K562 (cell line): ENCODE measurements around the gene SLC6A4. TPM values are rescaled to one million over a fixed set of nuclear protein-coding genes. Genes with fewer than 3 reads are reported as not detected.

Experiments used
- ATAC-seq: fragments of 200-7000 bp; cut with Tn5 transposase; 3 replicates; pipeline ENCODE4 v1.9.1; 2020; ENCODE audit warnings: moderate library complexity
- BruUV-seq: library from RNA; stranded (reverse); fragments of 400-500 nt; replicated peaks from 2 replicates; lab custom pipeline; 2021; lab: Mats Ljungman, UMichigan
- CTCF ChIA-PET: fragments of 300-600 bp; formaldehyde crosslinking; extraction: SDS; loops from one replicate; lab custom pipeline; 2021; ENCODE audit warnings: low intra/inter-chr PET ratio; lab: Yijun Ruan, JAX
- POLR2A ChIA-PET: fragments of 300-600, 350-650 bp; sonication (Branson Sonifier 250); formaldehyde crosslinking; extraction: SDS; loops from one replicate; lab custom pipeline; 2021; ENCODE audit warnings: antibody characterized with exemption, inconsistent platforms; lab: Yijun Ruan, JAX
- DNase-seq, 4 experiments: peaks; one replicate each; pipeline versions ENCODE4 v3.0.0 to v3.0.0-alpha.2; 2011 to 2018; ENCODE audit warnings: low spot score in 3 of 4, mixed read lengths in 3 of 4; ENCODE audit errors: extremely low read depth in 1 of 4
- FAIRE-seq: peaks from 2 replicates; lab custom pipeline; 2011; peaks lifted over from hg19 to GRCh38; lab: Jason Lieb, UNC
- H2AFZ ChIP-seq: 2 replicates; pipeline ENCODE4 v1.6.0; 2011; ENCODE audit warnings: low read depth, low read length, control low read depth, inconsistent platforms
- H3K27ac ChIP-seq: fragments of 200-600 bp; 3 replicates; pipeline ENCODE4 v1.8.0; 2011; ENCODE audit warnings: low read depth, mild to moderate bottlenecking, control low read depth, inconsistent platforms, low read length, moderate library complexity, mixed read lengths; ENCODE audit errors: extremely low read depth
- H3K27me3 ChIP-seq, 2 experiments: fragments of 300-600 bp in 1 of 2; 2 replicates in 1 of 2; 3 replicates in 1 of 2; pipeline versions ENCODE4 v1.6.0 to v1.8.0; 2011; ENCODE audit warnings: inconsistent platforms in 2 of 2, low read length in 2 of 2, mild to moderate bottlenecking in 1 of 2, mixed read lengths in 1 of 2, moderate library complexity in 1 of 2; ENCODE audit not compliant: control insufficient read depth in 2 of 2, insufficient read depth in 2 of 2
- H3K36me3 ChIP-seq: fragments of 300-600 bp; 3 replicates; pipeline ENCODE4 v1.8.0; 2011; ENCODE audit warnings: mild to moderate bottlenecking, low read length, inconsistent platforms; ENCODE audit not compliant: control insufficient read depth, insufficient read depth
- H3K4me1 ChIP-seq, 2 experiments: fragments of 200-600 bp in 1 of 2; replicated peaks in 1 of 2; 2 replicates in 1 of 2; 3 replicates in 1 of 2; pipeline versions ENCODE4 v1.5.1 to v1.8.0; 2011; ENCODE audit warnings: inconsistent platforms in 2 of 2, low read length in 2 of 2, mild to moderate bottlenecking in 1 of 2, mixed read lengths in 1 of 2, moderate library complexity in 1 of 2; ENCODE audit not compliant: control insufficient read depth in 2 of 2, insufficient read depth in 2 of 2
- H3K4me2 ChIP-seq: 2 replicates; pipeline ENCODE4 v1.6.1; 2011; ENCODE audit warnings: low read length, control low read depth, inconsistent platforms, mixed read lengths; ENCODE audit not compliant: insufficient read depth
- H3K4me3 ChIP-seq: fragments of 200-600 bp; sonication (generic), shearing (Covaris generic); 2 replicates; pipeline ENCODE4 v1.5.1; 2016; ENCODE audit warnings: control low read depth, inconsistent platforms
- H3K79me2 ChIP-seq: fragments of 200-600 bp; 3 replicates; pipeline ENCODE4 v1.8.0; 2011; ENCODE audit warnings: low read length, inconsistent platforms; ENCODE audit not compliant: control insufficient read depth, insufficient read depth
- H3K9ac ChIP-seq, 2 experiments: 2 replicates each; pipeline versions ENCODE4 v1.6.0 to v1.6.1; 2011; ENCODE audit warnings: low read depth in 2 of 2, low read length in 2 of 2, control low read depth in 1 of 2, inconsistent platforms in 1 of 2, mild to moderate bottlenecking in 1 of 2, mixed read lengths in 1 of 2; ENCODE audit not compliant: insufficient read depth in 1 of 2
- H3K9me1 ChIP-seq: one replicate; pipeline ENCODE4 v1.6.0; 2011; ENCODE audit warnings: inconsistent platforms, mild to moderate bottlenecking, low read length, moderate library complexity; ENCODE audit not compliant: control insufficient read depth, insufficient read depth
- H3K9me3 ChIP-seq: replicated peaks from 2 replicates; pipeline ENCODE4 v1.5.1; 2011; ENCODE audit warnings: low read depth, low read length, inconsistent platforms; ENCODE audit not compliant: control insufficient read depth, insufficient read depth
- H4K20me1 ChIP-seq: replicated peaks from 2 replicates; pipeline ENCODE4 v1.6.1; 2011; ENCODE audit warnings: low read length, inconsistent platforms, mixed read lengths; ENCODE audit not compliant: control insufficient read depth, insufficient read depth
- CHD1 ChIP-seq: fragments of 200-600 bp; sonication (generic); IDR thresholded peaks from one replicate; pipeline ENCODE4 v1.6.1; 2012; ENCODE audit warnings: mild to moderate bottlenecking, moderate library complexity, low read length, inconsistent platforms
- DDX20 ChIP-seq: fragments of 450-650 bp; IDR thresholded peaks from 2 replicates; pipeline ENCODE4 v1.6.1; 2016; ENCODE audit warnings: missing genetic modification characterization, low read depth, mild to moderate bottlenecking, missing compliant biosample characterization, moderate library complexity
- ETS2 ChIP-seq: IDR thresholded peaks from 2 replicates; pipeline ENCODE4 v1.6.1; 2016; ENCODE audit warnings: borderline replicate concordance, missing genetic modification characterization, mild to moderate bottlenecking, moderate library complexity, missing compliant biosample characterization; ENCODE audit not compliant: poor library complexity, severe bottlenecking
- RAD21 ChIP-seq, 2 experiments: fragments of 250-450 bp in 1 of 2; fragments of 450-650 bp in 1 of 2; sonication (Bioruptor Pico) in 1 of 2; formaldehyde crosslinking in 1 of 2; IDR thresholded peaks in 1 of 2; conservative IDR thresholded peaks in 1 of 2; 2 replicates each; pipeline versions ENCODE4 v1.4.0 to v1.8.0; 2020 to 2022; ENCODE audit warnings: mild to moderate bottlenecking in 2 of 2, moderate library complexity in 1 of 2
- REST ChIP-seq, 2 experiments: fragments of 450-650 bp; formaldehyde crosslinking in 1 of 2; IDR thresholded peaks; 2 replicates each; pipeline versions ENCODE4 v1.4.0 to v1.6.1; 2014 to 2020; ENCODE audit warnings: mild to moderate bottlenecking in 2 of 2, borderline replicate concordance in 1 of 2, low read depth in 1 of 2
- SMC3 ChIP-seq: conservative IDR thresholded peaks from 2 replicates; pipeline ENCODE4 v1.6.1; 2011; ENCODE audit warnings: low read depth, low read length, improper control_type of control experiment; ENCODE audit not compliant: insufficient read depth
- STAT5A ChIP-seq: IDR thresholded peaks from 2 replicates; pipeline ENCODE4 v1.6.1; 2012; ENCODE audit warnings: low read length, inconsistent platforms, borderline replicate concordance
- ZNF174 ChIP-seq: fragments of 250-450 bp; sonication (Bioruptor Pico); IDR thresholded peaks from 2 replicates; pipeline ENCODE4 v1.4.0; 2020; ENCODE audit warnings: mild to moderate bottlenecking
- ZNF354B ChIP-seq: fragments of 250-450 bp; sonication (Bioruptor Pico); IDR thresholded peaks from 2 replicates; pipeline ENCODE4 v1.4.0; 2020
- ZNF696 ChIP-seq: fragments of 250-450 bp; sonication (Bioruptor Pico); conservative IDR thresholded peaks from 2 replicates; pipeline ENCODE4 v1.4.0; 2020; ENCODE audit warnings: mild to moderate bottlenecking, moderate library complexity
- in situ Hi-C: fragments of 300-500 bp; cut with MboI; formaldehyde crosslinking; loops from 4 replicates; pipeline ENCODE4 v1.15.0; 2018; ENCODE audit warnings: inconsistent platforms, mixed read lengths
- intact Hi-C: fragments of 100-400 bp; cut with micrococcal nuclease; formaldehyde crosslinking; loops from 2 replicates; pipeline ENCODE4 v1.14.2; 2022
- polyA plus RNA-seq, 8 experiments: library from polyadenylated mRNA; depleted of rRNA in 4 of 8; stranded (reverse) in 5 of 8; unstranded in 3 of 8; fragments of >200 nt; fragmentation: Nextera tagmentation in 2 of 8; fragmentation: Illumina TruSeq in 1 of 8; extraction: Ambion mirVana in 2 of 8; extraction: Trizol in 1 of 8; gene quantifications; 2 replicates each; pipeline versions ENCODE4 v1.2.1 to v1.2.3, GENCODE V29; 2011 to 2014; ENCODE audit warnings: inconsistent platforms in 1 of 8, missing spikeins in 1 of 8
- total RNA-seq, 7 experiments: library from RNA; depleted of rRNA in 6 of 7; stranded (reverse); fragments of >200 nt in 6 of 7; fragmentation: Illumina TruSeq in 2 of 7; extraction: Trizol in 2 of 7; gene quantifications; 2 replicates each; pipeline versions ENCODE4 v1.2.1 to v1.2.3, GENCODE V29; 2011 to 2021; ENCODE audit warnings: low replicate concordance in 1 of 7
- TF ChIP-seq, protein P1 (sequence below), 3 experiments: IDR thresholded peaks in 2 of 3; conservative IDR thresholded peaks in 1 of 3; 2 replicates each; pipeline ENCODE4 v1.5.1; 2011 to 2012; ENCODE audit warnings: low read length in 3 of 3, mild to moderate bottlenecking in 3 of 3, control low read depth in 2 of 3, improper control_type of control experiment in 1 of 3, inconsistent platforms in 1 of 3, low read depth in 1 of 3, mixed read lengths in 1 of 3, moderate library complexity in 1 of 3; ENCODE audit not compliant: insufficient read depth in 2 of 3

SLC6A4 gene
- total and polyA plus RNA-seq, 9 of the 15 experiments (the other 6 are each of a cell fraction or from before 2014, with no cell fraction given) = 0.05 to 0.09 (median 0.07) TPM; not detected in 6

DNA sequence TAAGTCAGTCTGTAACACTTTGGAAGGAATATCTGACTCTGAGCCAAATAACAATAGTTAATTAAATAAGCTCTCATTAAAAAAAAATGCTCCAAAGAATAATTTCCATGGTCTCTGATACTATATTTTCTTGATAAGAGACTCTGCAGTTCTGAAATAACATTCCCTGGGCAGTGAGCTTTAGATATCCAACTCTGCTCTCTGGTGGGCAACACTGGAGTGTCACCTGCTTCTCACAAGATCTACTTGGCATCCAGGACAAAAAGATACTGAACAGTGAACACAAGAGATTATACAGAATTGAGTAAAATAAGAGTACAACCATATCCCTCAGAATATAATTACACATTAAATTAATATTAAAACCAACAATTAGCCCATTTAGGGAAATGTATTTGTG is 42.5 kb upstream of the SLC6A4 start:
- DNase-seq (peak in 1 of 4 experiments; percentile 39), ATAC-seq (peak; percentile 73), FAIRE-seq (peak; percentile 70)
- H3K36me3 ChIP-seq = peaks cover 87% of the 10 kb centered on the region
- no peaks in the 10 kb centered on the region for H3K27me3 ChIP-seq
- H3K4me3 ChIP-seq = no peak overlapping the region
- H4K20me1 ChIP-seq = no peaks in the 10 kb centered on the region
- no TSS peak for BruUV-seq
- H3K4me1 ChIP-seq = no peaks in the 10 kb centered on the region
- no peaks in the 10 kb centered on the region for H3K79me2 ChIP-seq
- H3K9ac ChIP-seq = no peak overlapping the region
- H3K9me1 ChIP-seq = no peaks in the 10 kb centered on the region
- H2AFZ ChIP-seq = no peak overlapping the region
- no peak overlapping the region for H3K27ac ChIP-seq
- POLR2A ChIA-PET = no interaction called here
- H3K4me2 ChIP-seq = no peak overlapping the region
- H3K9me3 ChIP-seq = no peaks in the 10 kb centered on the region
- intact Hi-C loops = loop anchor here (1.0 to 10.0 kb wide), 3 partner anchors 57 to 174 kb away; partner anchors contain the start of gene TMIGD1
- in situ Hi-C loops = loop anchor here (10.0 kb wide), 1 partner anchor 163 kb away; the partner anchor contains the start of gene NSRP1
- CTCF ChIA-PET = interaction anchor here (1.1 to 3.4 kb wide), 4 partner anchors 59 to 638 kb away, joined by 3 to 27 read pairs (median 14); no protein-coding TSS in a partner anchor
- TF ChIP-seq RAD21 (CRISPR knock-in tag; conservative IDR thresholded peaks at IDR 0.05 in 1 of 2, IDR thresholded peaks at IDR 0.05 in 1 of 2) = peak; percentile 61 to 71
- 0 out of 2 replicates have a peak, but pooled peaks have one; percentile 23 for TF ChIP-seq SMC3
- no peak for TF ChIP-seq ETS2
- no peak for TF ChIP-seq ZNF696
- no peak for TF ChIP-seq ZNF174 (CRISPR knock-in tag)
- TF ChIP-seq REST (IDR thresholded peaks at IDR 0.05; ENCODE audit: borderline replicate concordance) = peak; percentile 75
- no peak for TF ChIP-seq REST (CRISPR knock-in tag; IDR thresholded peaks at IDR 0.05; ENCODE audit: low read depth)
- TF ChIP-seq CHD1 = no peak
- no peak for TF ChIP-seq STAT5A
- TF ChIP-seq DDX20 = no peak
- TF ChIP-seq, protein P1, sequence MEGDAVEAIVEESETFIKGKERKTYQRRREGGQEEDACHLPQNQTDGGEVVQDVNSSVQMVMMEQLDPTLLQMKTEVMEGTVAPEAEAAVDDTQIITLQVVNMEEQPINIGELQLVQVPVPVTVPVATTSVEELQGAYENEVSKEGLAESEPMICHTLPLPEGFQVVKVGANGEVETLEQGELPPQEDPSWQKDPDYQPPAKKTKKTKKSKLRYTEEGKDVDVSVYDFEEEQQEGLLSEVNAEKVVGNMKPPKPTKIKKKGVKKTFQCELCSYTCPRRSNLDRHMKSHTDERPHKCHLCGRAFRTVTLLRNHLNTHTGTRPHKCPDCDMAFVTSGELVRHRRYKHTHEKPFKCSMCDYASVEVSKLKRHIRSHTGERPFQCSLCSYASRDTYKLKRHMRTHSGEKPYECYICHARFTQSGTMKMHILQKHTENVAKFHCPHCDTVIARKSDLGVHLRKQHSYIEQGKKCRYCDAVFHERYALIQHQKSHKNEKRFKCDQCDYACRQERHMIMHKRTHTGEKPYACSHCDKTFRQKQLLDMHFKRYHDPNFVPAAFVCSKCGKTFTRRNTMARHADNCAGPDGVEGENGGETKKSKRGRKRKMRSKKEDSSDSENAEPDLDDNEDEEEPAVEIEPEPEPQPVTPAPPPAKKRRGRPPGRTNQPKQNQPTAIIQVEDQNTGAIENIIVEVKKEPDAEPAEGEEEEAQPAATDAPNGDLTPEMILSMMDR (IDR thresholded peaks at IDR 0.05 in 2 of 3, conservative IDR thresholded peaks at IDR 0.05 in 1 of 3; ENCODE audit: insufficient read depth in 2 of 3, low read depth in 1 of 3, low read length in 3 of 3) = peak; percentile 32 to 60 (median 45); a peak in 5 of 6 replicates
- TF ChIP-seq ZNF354B (CRISPR knock-in tag) = no peak
